A673 (cell line): ENCODE results near the gene CCL4. TPM values are rescaled to one million over a fixed set of nuclear protein-coding genes. Genes with fewer than 3 reads are reported as not detected.

Source experiments
- BruUV-seq: library from RNA; stranded (reverse); fragments of 400-500 nt; replicated peaks from 2 replicates; lab custom pipeline; 2021; lab: Mats Ljungman, UMichigan
- CTCF ChIA-PET: fragments of 300-600 bp; sonication (Branson Sonifier 250); formaldehyde crosslinking; loops from one replicate; lab custom pipeline; 2022; ENCODE audit warnings: antibody characterized with exemption; lab: Charles Lee
- POLR2A ChIA-PET: fragments of 300-600 bp; sonication (Branson Sonifier 250); formaldehyde crosslinking; loops from one replicate; lab custom pipeline; 2022; ENCODE audit warnings: antibody characterized with exemption; ENCODE audit not compliant: low non-redundant PET; lab: Charles Lee
- DNase-seq: peaks from one replicate; pipeline ENCODE4 v3.0.0-alpha.2; 2015; ENCODE audit warnings: low spot score
- H3K27ac ChIP-seq: fragments of 200-600 bp; sonication (generic); 2 replicates; pipeline ENCODE4 v1.5.1; 2016; ENCODE audit warnings: mixed run types, low read depth, mild to moderate bottlenecking, mixed read lengths, antibody characterized with exemption, low read length; ENCODE audit not compliant: poor library complexity, severe bottlenecking
- H3K27me3 ChIP-seq: fragments of 200-600 bp; sonication (generic); replicated peaks from 2 replicates; pipeline ENCODE4 v1.6.1; 2017; ENCODE audit warnings: mixed run types, low read depth, mild to moderate bottlenecking, mixed read lengths, antibody characterized with exemption, low read length; ENCODE audit not compliant: insufficient read depth, poor library complexity
- H3K36me3 ChIP-seq: fragments of 200-600 bp; sonication (generic); 2 replicates; pipeline ENCODE4 v1.6.1; 2016; ENCODE audit warnings: mixed run types, mild to moderate bottlenecking, mixed read lengths, antibody characterized with exemption, low read length; ENCODE audit not compliant: insufficient read depth, poor library complexity, severe bottlenecking
- H3K4me1 ChIP-seq: fragments of 200-600 bp; sonication (generic); 2 replicates; pipeline ENCODE4 v1.6.1; 2017; ENCODE audit warnings: mixed run types, mild to moderate bottlenecking, mixed read lengths, antibody characterized with exemption, low read length; ENCODE audit not compliant: insufficient read depth, poor library complexity, severe bottlenecking
- H3K4me3 ChIP-seq: fragments of 200-600 bp; sonication (generic); 2 replicates; pipeline ENCODE4 v1.5.1; 2016; ENCODE audit warnings: low read depth, mixed run types, mild to moderate bottlenecking, mixed read lengths, low read length; ENCODE audit not compliant: poor library complexity, severe bottlenecking
- H3K9me3 ChIP-seq: fragments of 200-600 bp; sonication (generic); 2 replicates; pipeline ENCODE4 v1.6.1; 2016; ENCODE audit warnings: mixed run types, low read depth, mild to moderate bottlenecking, mixed read lengths, antibody characterized with exemption, low read length; ENCODE audit not compliant: poor library complexity, severe bottlenecking
- EZH2 ChIP-seq: fragments of 200-600 bp; sonication (generic); IDR thresholded peaks from 2 replicates; pipeline ENCODE4 v1.6.1; 2017; ENCODE audit warnings: borderline replicate concordance, low read depth, mild to moderate bottlenecking, mixed read lengths, antibody characterized with exemption, low read length; ENCODE audit not compliant: poor library complexity, severe bottlenecking
- intact Hi-C: fragments of 100-400 bp; cut with micrococcal nuclease; formaldehyde crosslinking; loops from one replicate; pipeline ENCODE4 v1.10.0; 2022; ENCODE audit not compliant: unreplicated experiment
- total RNA-seq: library from RNA; stranded (reverse); gene quantifications from 2 replicates; pipeline ENCODE4 v1.2.3, GENCODE V29; 2021
- TF ChIP-seq, protein P1 (sequence below): fragments of 300-800, 200-600 bp; sonication (generic); conservative IDR thresholded peaks from 2 replicates; pipeline ENCODE4 v1.5.1; 2017; ENCODE audit warnings: low read depth, mild to moderate bottlenecking, antibody characterized with exemption, low read length, moderate library complexity, mixed read lengths

Gene CCL4
- total RNA-seq, 1 experiment from 2014 or later = not detected

DNA sequence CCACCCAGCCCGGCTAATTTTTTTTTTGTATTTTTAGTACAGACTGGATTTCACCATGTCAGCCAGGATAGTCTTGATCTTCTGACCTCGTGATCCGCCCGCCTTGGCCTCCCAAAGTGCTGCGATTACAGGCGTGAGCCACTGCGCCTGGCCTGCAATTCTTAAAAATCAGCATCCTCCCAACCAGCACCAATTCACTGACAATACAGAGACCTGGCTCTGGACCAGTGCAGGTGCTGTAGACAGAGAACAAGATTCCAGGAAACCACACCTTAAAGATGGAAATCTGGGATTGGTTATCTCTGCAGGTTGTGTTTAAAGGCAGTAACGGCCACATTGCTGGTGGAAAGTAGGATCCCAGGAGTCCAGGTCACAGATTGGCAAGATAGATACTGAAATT lies 39.2 kb downstream of the CCL4 start:
- TF ChIP-seq, protein P1, sequence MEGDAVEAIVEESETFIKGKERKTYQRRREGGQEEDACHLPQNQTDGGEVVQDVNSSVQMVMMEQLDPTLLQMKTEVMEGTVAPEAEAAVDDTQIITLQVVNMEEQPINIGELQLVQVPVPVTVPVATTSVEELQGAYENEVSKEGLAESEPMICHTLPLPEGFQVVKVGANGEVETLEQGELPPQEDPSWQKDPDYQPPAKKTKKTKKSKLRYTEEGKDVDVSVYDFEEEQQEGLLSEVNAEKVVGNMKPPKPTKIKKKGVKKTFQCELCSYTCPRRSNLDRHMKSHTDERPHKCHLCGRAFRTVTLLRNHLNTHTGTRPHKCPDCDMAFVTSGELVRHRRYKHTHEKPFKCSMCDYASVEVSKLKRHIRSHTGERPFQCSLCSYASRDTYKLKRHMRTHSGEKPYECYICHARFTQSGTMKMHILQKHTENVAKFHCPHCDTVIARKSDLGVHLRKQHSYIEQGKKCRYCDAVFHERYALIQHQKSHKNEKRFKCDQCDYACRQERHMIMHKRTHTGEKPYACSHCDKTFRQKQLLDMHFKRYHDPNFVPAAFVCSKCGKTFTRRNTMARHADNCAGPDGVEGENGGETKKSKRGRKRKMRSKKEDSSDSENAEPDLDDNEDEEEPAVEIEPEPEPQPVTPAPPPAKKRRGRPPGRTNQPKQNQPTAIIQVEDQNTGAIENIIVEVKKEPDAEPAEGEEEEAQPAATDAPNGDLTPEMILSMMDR = no peak
- no peak for TF ChIP-seq EZH2
- H3K27me3 ChIP-seq = no peaks in the 10 kb centered on the region
- H3K4me3 ChIP-seq = no peak overlapping the region
- POLR2A ChIA-PET = no interaction called here
- no TSS peak for BruUV-seq
- intact Hi-C loops = loop anchor here (10.0 kb wide), 1 partner anchor 168 kb away; no protein-coding TSS in a partner anchor
- no peaks in the 10 kb centered on the region for H3K36me3 ChIP-seq
- H3K9me3 ChIP-seq = no peaks in the 10 kb centered on the region
- H3K27ac ChIP-seq = no peak overlapping the region
- no peak for DNase-seq
- CTCF ChIA-PET = no interaction called here
- no peaks in the 10 kb centered on the region for H3K4me1 ChIP-seq

DNA sequence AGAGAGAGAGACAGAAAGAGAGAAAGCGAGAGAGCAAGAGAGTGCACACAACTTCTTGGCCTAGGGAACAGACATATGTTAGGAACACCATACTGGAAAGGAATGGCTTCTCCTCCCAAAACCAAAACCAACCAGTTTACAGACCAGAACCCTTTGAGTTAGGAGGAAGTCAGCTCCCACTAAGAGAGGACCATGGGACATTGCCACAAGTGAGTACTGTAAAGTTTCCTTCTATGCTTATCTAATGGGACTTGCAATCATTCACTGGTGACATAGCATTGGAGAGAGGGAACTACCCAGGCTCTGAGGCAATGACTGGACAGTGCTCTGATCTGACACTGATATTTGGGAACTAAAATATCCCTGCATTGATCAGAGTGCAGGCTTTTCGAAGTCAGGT lies 40.4 kb downstream of the CCL4 start:
- Histone ChIP-seq H3K27me3 (no peaks in the 10 kb centered on the region), H3K4me1 (no peaks in the 10 kb centered on the region), H3K4me3 (no peak overlapping the region), H3K36me3 (no peaks in the 10 kb centered on the region), H3K9me3 (no peaks in the 10 kb centered on the region), H3K27ac (no peak overlapping the region)
- TF ChIP-seq, protein P1 = no peak
- TF ChIP-seq EZH2 = no peak
- no peak for DNase-seq
- intact Hi-C loops = loop anchor here (10.0 kb wide), 1 partner anchor 169 kb away; no protein-coding TSS in a partner anchor
- CTCF ChIA-PET = no interaction called here
- no TSS peak for BruUV-seq
- POLR2A ChIA-PET = no interaction called here

DNA sequence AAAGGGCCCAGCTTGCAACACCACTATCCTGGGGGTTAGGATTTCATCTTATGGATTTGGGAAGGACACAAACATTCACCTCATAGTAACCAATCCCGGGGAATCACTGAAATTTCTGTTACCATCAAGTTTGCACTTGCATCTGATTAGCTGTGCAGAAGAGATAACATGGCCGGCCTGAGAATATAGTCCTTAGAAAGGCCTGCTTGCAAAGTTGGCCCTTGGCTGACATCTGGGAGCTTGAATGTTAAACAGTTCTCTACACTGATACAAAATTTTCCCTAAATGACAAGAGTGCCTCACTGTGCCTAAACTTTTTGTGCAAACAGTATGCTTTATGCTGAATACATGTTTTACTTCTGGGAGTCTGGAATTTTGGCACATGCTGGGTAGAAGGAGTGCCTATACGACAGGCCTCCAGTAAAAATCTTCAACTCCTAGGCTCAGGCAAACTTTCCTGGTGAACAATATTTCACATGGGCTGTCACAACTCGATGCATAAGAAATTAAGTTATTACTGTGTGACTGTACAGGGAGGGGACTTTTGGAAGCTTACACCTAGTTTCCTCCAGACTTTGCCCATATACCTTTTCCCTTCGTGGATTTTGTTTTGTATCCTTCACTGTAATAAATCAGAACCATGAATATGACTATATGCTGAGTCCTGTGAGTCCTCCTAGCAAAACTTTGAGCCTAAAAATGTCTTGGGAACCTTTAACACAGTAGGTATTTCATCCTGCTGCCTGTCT lies 41.5 kb downstream of the CCL4 start:
- CTCF ChIA-PET = no interaction called here
- no TSS peak for BruUV-seq
- Histone ChIP-seq H3K4me1 (no peaks in the 10 kb centered on the region), H3K9me3 (no peaks in the 10 kb centered on the region), H3K4me3 (no peak overlapping the region), H3K27ac (no peak overlapping the region), H3K36me3 (no peaks in the 10 kb centered on the region), H3K27me3 (no peaks in the 10 kb centered on the region)
- POLR2A ChIA-PET = no interaction called here
- no peak for TF ChIP-seq EZH2
- TF ChIP-seq, protein P1 = no peak
- intact Hi-C loops = loop anchor here (10.0 kb wide), 1 partner anchor 170 kb away; no protein-coding TSS in a partner anchor
- no peak for DNase-seq
